Measurements from ENCODE around the gene TSC22D4.
"Not testable (repeated sequence)": the region's sequence is repeated elsewhere in the genome, so short reads cannot be mapped to it uniquely, and the experiment has no call there.

Gene TSC22D4

DNA sequence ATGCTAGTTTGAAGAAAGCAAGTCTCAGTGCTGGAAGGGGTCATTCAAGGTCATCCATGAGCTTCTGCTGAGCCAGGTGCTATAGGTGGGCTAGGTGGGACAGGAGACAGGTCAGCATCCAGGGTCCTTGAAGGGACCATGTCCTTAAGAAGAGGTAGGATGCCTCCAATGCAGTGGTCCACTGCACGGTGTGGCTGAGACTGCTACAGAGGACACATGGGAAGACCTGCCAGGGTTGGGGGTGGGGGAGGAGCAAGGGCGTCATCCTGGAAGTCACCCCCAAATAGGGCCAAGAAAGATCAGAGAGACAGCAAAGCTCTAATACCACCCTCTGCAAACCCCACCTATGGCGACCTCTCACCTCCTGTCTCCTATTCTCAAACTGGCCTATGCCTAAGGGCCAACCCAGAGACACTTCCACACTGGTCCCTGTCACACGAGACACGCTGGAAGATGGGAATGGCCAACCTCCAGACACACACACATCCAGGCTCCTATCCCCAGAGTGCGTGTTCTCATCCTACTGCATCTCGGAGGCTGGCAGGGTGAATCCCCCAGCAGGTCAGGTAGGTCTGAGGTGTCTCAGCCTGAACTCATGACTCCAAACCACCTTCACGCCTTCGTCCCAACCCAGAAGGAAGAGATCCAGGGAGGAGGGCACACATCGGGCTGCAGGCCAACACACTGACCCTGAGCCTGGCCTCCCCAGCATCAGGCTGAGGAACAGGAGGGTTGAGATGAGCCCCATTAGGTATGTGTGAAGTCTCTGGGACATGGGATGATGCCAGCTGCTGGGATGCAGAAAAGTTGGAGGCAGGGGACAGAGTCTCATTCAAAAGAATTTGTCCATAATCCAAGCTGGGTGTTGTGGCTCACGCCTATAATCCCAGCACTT, 37.1 kb downstream of the TSC22D4 start:
- no peak for DNase-seq

GRCh38 chr7:100439244-100439643, 39.8 kb downstream of the TSC22D4 start:
- DNase-seq, result not testable (repeated sequence)

DNA sequence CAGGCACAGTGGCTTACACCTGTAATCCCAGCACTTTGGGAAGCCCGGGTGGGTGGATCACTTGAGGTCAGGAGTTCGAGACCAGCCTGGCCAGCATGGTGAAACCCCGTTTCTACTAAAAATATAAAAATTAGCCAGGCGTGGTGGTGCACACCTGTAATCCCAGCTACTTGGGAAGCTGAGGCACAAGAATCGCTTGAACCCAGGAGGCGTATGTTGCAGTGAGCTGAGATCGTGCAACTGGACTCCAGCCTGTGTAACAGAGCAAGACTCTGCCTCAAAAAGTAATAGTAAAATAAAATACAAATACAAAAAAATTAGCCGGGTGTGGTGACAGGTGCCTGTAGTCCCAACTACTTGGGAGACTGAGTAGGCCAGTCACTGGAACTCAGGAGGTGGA, 40.3 kb downstream of the TSC22D4 start:
- not testable (repeated sequence) for DNase-seq

GRCh38 chr7:100438172-100438571, 40.8 kb downstream of the TSC22D4 start:
- DNase-seq, result no peak

DNA sequence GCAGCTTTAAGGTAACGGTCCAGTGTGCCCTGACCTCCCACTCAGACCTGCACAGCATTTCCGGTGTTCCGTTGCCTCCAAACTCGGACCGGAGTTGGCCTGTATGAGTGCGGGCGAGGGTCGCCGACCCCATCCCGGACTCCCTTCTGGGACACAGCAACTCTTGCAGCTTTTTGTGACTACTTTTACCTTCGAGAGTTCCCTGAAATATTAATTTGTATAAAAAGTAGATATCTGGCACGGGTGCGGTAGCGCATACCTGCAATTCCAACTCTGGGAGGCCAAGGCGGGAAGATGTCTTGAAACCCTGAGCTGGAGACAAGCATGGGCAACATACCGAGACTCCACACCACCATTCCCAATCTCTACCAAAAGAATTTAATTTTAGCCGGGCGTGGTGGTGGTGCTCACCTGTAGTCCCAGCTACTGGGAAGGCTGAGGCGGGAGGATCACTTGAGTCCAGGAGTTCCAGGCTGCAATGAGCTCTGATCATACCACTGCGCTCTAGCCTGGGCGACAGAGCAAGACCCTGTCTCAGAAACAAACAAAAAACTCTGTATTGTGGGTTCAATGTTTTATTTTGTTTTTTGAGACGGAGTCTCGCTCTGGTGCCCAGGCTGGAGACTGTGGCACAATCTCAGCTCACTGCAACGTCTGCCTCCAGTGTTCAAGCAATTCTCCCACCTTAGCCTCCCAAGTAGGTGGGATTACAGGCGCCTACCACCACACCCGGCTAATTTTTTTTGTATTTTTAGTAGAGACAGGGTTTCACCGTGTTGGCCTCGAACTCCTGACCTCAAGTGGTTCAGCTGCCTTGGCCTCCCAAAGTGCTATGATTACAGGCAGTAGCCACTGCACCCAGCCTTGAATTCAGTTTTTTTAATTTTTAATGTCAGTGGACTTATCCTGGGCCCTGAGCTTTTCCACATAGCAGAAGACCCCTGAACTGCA, 41.6 kb downstream of the TSC22D4 start:
- no peak for DNase-seq

GRCh38 chr7:100435401-100436304, 43.4 kb downstream of the TSC22D4 start:
- peak; percentile 58 for DNase-seq

DNA sequence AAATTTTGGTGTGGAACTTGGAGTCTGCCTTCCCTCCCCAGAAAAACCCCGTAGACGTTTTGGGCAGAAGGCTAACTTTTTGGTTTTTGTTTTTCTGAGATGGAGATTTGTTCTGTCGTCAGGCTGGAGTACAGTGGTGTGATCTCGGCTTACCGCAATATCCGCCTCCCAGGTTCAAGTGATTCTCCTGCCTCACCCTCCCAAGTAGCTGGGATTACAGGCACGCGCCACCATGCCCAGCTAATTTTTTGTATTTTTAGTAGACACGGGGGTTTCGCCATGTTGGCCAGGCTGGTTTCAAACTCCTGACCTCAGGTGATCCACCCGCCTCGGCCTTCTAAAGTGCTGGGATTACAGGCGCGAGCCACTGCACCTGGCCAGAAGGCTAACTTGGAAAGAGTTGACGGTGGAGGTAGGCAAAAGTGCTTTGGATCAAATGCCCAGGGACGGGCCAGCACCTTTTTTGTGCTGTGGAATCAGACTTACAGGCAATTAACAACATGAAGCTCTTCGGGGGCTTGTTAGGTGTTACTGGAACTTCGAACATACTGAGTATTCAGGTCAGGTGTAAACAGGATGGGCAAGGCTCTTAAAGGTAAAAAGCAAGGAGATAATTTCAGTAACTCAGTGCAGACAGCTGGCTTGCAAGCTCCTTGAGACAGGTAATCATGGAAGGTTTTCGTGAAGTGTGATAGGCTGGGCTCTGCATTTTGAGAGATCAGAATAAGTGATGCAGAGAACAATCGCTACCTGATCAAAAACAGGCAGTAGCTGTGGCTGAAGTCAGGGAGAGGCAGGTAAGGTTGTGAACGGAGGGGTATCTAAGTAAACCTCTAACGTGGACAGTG, 44.5 kb downstream of the TSC22D4 start:
- DNase-seq, result no peak

- DNase-seq, result no peak
Observed at GRCh38 chr7:100433592-100434296, 45.3 kb downstream of the TSC22D4 start.

GRCh38 chr7:100433276-100433591, 45.8 kb downstream of the TSC22D4 start:
- no peak for DNase-seq

GRCh38 chr7:100432621-100433275, 46.3 kb downstream of the TSC22D4 start:
- DNase-seq, result no peak

GRCh38 chr7:100432053-100432452, 47.0 kb downstream of the TSC22D4 start:
- no peak for DNase-seq

- no peak for DNase-seq
Observed at GRCh38 chr7:100431286-100431735, 47.7 kb downstream of the TSC22D4 start.

DNA sequence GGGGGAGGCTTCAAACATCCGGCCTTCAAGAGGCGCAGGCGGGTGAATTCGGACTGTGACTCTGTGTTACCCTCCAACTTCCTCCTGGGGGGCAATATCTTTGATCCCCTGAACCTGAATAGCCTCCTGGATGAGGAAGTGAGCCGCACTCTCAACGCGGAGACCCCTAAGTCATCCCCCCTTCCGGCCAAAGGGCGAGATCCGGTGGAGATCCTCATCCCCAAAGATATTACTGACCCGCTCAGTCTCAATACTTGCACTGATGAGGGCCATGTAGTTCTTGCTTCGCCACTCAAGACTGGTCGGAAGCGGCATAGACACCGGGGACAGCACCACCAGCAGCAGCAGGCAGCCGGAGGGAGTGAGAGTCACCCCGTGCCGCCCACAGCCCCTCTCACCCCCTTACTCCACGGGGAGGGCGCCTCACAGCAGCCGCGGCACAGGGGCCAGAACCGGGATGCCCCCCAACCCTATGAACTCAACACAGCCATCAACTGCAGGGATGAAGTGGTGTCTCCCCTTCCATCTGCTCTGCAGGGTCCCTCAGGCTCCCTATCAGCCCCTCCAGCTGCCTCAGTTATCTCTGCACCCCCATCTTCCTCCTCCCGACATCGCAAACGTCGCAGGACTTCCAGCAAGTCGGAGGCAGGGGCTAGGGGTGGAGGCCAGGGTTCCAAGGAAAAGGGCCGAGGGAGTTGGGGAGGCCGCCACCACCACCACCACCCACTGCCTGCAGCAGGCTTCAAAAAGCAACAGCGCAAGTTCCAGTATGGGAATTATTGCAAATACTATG, 48.3 kb downstream of the TSC22D4 start:
- DNase-seq, result peak; percentile 52

DNA sequence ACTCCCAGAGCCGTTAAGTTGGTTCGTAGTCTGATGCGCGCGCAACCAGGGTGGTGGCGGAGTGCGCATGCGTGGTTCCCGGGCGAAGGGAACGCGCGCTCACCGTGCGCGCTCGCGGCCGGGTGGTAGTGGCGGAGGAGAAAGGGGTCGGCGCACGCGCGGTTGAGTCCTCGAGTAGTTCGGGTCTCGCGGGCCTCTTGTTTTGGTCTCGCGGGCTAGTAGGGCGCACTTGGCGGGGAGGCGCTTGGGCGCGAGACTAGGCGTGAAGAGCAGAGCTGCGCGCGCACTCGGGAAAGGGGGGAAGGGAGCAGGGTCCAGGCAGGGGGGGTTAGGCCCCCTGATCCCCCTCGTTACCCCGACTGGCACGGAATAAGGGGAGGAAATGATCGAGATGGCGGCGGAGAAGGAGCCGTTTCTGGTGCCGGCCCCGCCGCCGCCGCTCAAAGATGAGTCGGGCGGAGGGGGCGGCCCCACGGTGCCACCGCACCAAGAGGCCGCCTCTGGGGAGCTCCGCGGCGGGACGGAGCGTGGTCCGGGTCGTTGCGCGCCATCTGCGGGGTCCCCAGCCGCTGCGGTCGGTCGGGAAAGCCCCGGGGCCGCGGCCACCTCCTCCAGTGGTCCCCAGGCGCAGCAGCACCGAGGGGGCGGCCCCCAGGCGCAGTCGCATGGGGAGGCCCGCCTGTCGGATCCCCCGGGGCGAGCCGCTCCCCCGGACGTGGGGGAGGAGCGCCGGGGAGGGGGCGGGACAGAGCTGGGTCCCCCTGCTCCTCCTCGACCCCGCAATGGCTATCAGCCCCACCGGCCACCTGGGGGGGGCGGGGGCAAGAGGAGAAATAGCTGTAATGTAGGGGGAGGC, 49.1 kb downstream of the TSC22D4 start, which contains the start of gene MEPCE:
Gene MEPCE, plus strand, starts transcription at position 195 of the 856 bp plus-strand sequence. Its CDS starts 188 bp downstream, at position 383.
- DNase-seq, result peak; percentile 96

DNA sequence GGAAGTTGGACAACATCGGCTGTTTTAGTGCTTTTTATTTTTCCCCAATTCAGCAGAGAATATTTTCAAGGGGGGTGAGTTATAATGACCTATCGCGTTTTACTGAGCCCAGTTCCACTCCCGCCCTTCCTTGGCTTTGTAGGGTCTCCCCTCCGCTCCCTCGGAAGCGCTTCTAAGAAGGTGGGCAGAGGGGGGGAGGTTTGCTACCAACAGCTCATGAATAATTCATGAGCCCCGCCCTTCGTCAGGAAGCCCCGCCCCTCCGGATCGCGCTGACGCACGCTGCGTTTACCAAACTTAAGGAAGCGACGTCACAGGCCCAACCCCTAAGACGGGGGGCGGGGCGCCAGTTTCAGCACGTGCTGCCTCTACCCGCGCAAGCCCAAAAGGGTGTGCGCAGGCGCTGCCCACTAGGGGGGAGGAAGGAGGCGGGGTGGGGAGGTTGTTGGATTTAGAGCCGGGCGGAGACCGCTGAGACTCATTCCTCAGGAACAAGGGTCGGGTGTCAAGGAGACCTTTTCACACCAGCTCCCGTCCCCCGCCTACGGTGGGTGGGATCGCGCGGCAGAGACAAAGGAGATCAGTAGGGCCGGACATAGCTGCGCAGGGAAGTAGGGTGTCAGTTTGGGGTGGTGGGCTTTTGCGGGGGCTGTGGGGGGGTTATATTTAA, 49.9 kb downstream of the TSC22D4 start:
- DNase-seq, result peak; percentile 100

DNA sequence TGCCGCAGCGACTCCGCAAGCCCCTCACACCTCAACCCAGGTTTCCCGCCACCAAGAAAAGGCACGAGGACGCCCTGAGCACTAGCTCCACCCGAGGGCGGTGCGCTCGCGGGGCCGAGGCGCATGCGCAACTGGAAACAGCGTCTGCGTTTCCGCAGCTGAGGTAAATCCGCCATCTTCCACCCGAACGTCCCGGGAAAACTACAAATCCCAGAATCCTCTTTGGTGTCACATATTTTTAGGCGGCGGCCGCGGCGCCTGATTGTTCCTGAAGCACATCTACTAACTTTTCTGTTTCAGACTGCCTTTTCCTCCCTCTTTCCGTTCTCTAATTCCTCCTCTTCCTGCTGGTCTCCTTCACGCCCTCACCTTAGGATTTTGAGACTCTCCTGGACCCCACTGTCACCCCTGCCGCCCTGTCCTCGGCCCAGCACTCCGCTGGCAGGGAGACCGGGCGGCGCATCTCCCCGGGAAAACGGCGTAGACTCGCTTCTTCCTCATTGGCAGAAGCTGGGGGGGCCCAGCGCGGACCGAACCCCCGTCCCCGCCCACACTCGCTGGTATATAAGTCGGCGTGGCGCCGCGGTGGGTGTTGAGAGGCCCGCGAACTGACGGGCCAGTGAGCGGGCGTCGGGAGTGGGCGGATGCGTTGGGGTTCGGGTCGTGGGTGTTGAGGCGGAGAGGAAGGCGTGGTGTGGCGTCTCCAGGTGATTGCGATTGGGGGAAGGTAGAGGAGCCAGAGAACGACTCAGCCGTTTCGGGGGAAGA, 50.6 kb downstream of the TSC22D4 start, which contains the start of gene ZCWPW1:
Gene ZCWPW1, minus strand, starts transcription at position 505 of the 768 bp plus-strand sequence. CDS start 8,054 bp downstream, outside the sequence.
- peak; percentile 96 for DNase-seq

DNA sequence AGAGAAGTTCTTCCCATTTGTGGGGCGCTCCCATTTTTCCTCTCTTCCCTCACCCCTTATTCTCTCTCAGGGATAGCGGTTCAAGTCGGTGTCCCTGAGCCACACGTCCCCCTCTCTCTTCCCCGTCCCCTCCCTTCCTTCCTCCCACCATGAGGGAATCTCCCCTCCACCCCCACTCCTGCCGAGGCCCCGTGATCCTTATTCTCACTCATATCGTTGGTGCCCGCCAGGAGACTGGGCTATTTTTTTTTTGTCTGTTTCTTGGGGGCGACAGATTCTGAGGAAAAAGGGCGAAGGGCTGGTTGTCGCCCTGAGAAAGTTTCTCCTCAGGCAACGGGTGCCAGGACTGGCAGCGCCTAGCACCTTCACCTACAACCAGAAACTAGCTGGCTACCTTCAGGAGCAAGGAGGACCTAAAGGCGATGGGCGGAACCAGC, 51.2 kb downstream of the TSC22D4 start:
- DNase-seq, result no peak

Measured in activated naive CD4-positive, alpha-beta T cell treated with anti-CD3 and anti-CD28 coated beads, Interleukin-2, amount 50 U/mL, for 16 hours (primary cell).